COR-L47 (cell line): Measurements from ENCODE around the gene PHEX.
A peak's percentile ranks its signal among the peaks of the same experiment; 100 is the strongest.

ENCODE experiments used
- DNase-seq: peaks from one replicate; lab custom pipeline; 2025; lab: John Stamatoyannopoulos, UW

PHEX gene

GRCh38 chrX:22040184-22040583 is 8.1 kb downstream of the PHEX start:
- no peak for DNase-seq

GRCh38 chrX:22041907-22042530 is 9.9 kb downstream of the PHEX start:
- no peak for DNase-seq

- DNase-seq, result no peak
Measured at GRCh38 chrX:22043872-22044271, 11.7 kb downstream of the PHEX start.

- no peak for DNase-seq
Measured at GRCh38 chrX:22047468-22047867, 15.3 kb downstream of the PHEX start.

- DNase-seq, result no peak
Measured at GRCh38 chrX:22053481-22053880, 21.4 kb downstream of the PHEX start.

- no peak for DNase-seq
Measured at GRCh38 chrX:22056235-22056634, 24.1 kb downstream of the PHEX start.

- DNase-seq, result no peak
Measured at GRCh38 chrX:22057667-22058066, 25.5 kb downstream of the PHEX start.

GRCh38 chrX:22059775-22060174 is 27.6 kb downstream of the PHEX start:
- no peak for DNase-seq

GRCh38 chrX:22060415-22061280 is 28.5 kb downstream of the PHEX start:
- no peak for DNase-seq

GRCh38 chrX:22063284-22063683 is 31.2 kb downstream of the PHEX start:
- DNase-seq, result no peak

GRCh38 chrX:22069586-22069985 is 37.5 kb downstream of the PHEX start:
- no peak for DNase-seq

- no peak for DNase-seq
Measured at GRCh38 chrX:22073928-22074327, 41.8 kb downstream of the PHEX start.

GRCh38 chrX:22078117-22078516 is 46.0 kb downstream of the PHEX start:
- no peak for DNase-seq

GRCh38 chrX:22081475-22082092 is 49.5 kb downstream of the PHEX start:
- DNase-seq, result peak; percentile 3

- no peak for DNase-seq
Measured at GRCh38 chrX:22086003-22086402, 53.9 kb downstream of the PHEX start.

GRCh38 chrX:22087011-22087557 is 55.0 kb downstream of the PHEX start:
- DNase-seq, result no peak

GRCh38 chrX:22088326-22088725 is 56.2 kb downstream of the PHEX start:
- no peak for DNase-seq

GRCh38 chrX:22090181-22090580 is 58.1 kb downstream of the PHEX start:
- DNase-seq, result no peak

GRCh38 chrX:22093550-22093949 is 61.4 kb downstream of the PHEX start:
- no peak for DNase-seq

- no peak for DNase-seq
Measured at GRCh38 chrX:22095286-22095685, 63.2 kb downstream of the PHEX start.

GRCh38 chrX:22095856-22096255 is 63.7 kb downstream of the PHEX start:
- DNase-seq, result no peak

GRCh38 chrX:22097012-22097694 is 65.0 kb downstream of the PHEX start:
- no peak for DNase-seq
